Cardiac ventricle fibroblast (primary cell): Measurements from ENCODE around the gene DLEC1. TPM values are rescaled to one million over a fixed set of nuclear protein-coding genes. Genes with fewer than 3 reads are reported as not detected.

ENCODE experiments used
- total RNA-seq: library from RNA; depleted of rRNA; stranded (reverse); fragments of >200 nt; gene quantifications from 2 replicates; pipeline ENCODE4 v1.2.3, GENCODE V29; 2015

Gene DLEC1, protein sequence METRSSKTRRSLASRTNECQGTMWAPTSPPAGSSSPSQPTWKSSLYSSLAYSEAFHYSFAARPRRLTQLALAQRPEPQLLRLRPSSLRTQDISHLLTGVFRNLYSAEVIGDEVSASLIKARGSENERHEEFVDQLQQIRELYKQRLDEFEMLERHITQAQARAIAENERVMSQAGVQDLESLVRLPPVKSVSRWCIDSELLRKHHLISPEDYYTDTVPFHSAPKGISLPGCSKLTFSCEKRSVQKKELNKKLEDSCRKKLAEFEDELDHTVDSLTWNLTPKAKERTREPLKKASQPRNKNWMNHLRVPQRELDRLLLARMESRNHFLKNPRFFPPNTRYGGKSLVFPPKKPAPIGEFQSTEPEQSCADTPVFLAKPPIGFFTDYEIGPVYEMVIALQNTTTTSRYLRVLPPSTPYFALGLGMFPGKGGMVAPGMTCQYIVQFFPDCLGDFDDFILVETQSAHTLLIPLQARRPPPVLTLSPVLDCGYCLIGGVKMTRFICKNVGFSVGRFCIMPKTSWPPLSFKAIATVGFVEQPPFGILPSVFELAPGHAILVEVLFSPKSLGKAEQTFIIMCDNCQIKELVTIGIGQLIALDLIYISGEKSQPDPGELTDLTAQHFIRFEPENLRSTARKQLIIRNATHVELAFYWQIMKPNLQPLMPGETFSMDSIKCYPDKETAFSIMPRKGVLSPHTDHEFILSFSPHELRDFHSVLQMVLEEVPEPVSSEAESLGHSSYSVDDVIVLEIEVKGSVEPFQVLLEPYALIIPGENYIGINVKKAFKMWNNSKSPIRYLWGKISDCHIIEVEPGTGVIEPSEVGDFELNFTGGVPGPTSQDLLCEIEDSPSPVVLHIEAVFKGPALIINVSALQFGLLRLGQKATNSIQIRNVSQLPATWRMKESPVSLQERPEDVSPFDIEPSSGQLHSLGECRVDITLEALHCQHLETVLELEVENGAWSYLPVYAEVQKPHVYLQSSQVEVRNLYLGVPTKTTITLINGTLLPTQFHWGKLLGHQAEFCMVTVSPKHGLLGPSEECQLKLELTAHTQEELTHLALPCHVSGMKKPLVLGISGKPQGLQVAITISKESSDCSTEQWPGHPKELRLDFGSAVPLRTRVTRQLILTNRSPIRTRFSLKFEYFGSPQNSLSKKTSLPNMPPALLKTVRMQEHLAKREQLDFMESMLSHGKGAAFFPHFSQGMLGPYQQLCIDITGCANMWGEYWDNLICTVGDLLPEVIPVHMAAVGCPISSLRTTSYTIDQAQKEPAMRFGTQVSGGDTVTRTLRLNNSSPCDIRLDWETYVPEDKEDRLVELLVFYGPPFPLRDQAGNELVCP (N-terminal part only)
- 0.05 and 0.12 TPM in 2 replicates for total RNA-seq

GRCh38 chr3:38039101-38039898, at the start of gene DLEC1:
TSS of gene DLEC1 (plus strand) at chr3:38039208. CDS start at chr3:38039226, 18 bp downstream.

DNA sequence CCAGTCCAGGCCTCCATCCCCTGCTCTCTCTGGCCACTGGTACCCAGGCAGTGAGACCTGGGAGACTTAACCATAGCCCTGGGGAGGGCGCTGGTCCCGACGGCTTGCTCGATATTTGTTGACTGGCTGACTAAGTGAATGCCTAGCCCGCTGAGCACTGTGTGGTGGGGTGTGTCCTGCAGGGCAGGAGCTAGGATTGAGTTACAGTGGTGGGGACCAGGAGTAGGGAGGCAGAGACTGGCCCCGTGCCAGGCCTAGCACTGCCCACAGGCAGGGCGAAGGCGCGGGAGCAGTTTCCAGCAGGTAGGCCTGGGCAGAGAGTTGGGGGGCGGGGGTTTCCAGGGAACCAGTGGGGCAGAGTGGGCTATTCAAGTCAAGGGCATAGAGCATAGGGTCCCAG, 48.5 kb upstream of the DLEC1 start, which contains the start of gene VILL:
Gene VILL, plus strand, starts transcription at position 260 of the 400 bp plus-strand sequence. CDS start 2,887 bp downstream, outside the sequence.

GRCh38 chr3:38029400-38030125, 9.4 kb upstream of the DLEC1 start, which contains the start of gene PLCD1:
TSS of gene PLCD1 (minus strand) at chr3:38029642. CDS start at chr3:38029539, 103 bp downstream.

DNA sequence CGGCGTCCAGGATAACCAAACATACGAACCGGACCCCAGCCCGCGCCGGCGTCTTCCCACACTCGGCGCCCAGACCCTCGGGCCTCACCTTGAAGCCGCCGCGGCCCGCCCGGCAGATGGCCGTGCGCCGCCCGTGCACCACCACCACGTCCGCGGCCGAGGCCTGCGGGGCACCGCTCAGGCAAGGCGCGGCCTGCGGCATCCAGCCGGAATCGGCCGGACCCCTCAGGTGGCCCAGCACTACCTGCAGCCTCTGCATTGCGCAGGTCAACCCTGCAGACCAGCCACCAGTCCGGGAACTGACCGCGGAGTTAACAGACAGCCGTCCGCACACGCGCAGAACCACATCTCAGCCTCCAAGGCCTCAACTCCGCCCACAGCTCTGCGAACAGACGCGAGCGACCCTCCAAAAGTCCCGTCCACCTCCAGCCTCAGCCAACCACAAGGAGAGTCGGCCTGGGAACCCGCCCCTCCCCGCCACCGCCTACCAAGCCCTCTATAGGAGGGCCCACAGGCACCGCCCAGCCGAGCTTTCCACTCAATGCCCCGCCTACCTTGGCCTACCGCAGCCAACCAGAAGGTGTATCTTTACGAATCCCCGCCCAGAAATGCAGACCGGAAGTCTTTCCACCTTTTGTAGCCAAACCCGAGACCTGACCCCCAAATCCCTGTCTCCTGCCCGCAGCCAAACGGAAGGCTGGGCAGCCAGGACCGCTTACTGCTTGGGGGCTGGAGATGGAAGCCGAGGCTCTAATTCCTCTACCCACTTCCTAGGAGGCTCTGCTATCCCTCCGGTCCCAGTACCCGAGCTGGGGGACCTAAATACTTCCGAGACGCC, 98.0 kb downstream of the DLEC1 start, which contains the start of gene ACAA1:
Gene ACAA1, minus strand, starts transcription at position 351 of the 838 bp plus-strand sequence. Its CDS starts 92 bp downstream, at position 259.

DNA sequence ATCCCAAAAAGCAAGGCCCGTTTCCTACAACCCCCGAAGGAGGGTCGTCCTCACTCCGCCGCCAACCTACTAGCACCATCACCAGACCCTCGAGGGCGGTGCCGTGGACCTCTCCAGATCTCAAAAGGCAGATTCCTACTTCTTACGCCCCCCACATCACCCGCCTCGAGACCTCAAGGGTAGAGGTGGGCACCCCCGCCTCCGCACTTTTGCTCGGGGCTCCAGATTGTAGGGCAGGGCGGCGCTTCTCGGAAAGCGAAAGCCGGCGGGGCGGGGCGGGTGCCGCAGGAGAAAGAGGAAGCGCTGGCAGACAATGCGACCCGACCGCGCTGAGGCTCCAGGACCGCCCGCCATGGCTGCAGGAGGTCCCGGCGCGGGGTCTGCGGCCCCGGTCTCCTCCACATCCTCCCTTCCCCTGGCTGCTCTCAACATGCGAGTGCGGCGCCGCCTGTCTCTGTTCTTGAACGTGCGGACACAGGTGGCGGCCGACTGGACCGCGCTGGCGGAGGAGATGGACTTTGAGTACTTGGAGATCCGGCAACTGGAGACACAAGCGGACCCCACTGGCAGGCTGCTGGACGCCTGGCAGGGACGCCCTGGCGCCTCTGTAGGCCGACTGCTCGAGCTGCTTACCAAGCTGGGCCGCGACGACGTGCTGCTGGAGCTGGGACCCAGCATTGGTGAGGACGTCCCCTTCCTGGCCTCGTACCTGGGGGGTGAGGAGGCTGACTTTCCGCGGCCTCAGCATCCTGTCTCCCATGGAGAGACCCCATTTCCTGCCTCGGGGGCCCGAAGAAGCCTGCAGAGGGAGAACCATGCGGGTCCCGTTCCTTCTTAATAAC, 99.6 kb downstream of the DLEC1 start, which contains the start of gene MYD88:
Gene MYD88, plus strand, starts transcription at position 313 of the 842 bp plus-strand sequence. Its CDS starts 40 bp downstream, at position 353.

GRCh38 chr3:38164952-38165721, 126.1 kb downstream of the DLEC1 start, which contains the start of gene OXSR1:
TSS of gene OXSR1 (plus strand) at chr3:38165537. CDS start at chr3:38165877, 340 bp downstream.

Other genes with a start within 250 kb of the DLEC1 start
- gene CTDSPL, start 177.3 kb upstream of the DLEC1 start, total RNA-seq: 21.8 and 23.3 TPM in 2 replicates
- 7.2 and 12.9 TPM in 2 replicates for gene VILL, start 48.4 kb upstream of the DLEC1 start, total RNA-seq
- gene PLCD1, start 9.6 kb upstream of the DLEC1 start, total RNA-seq: 26.6 and 33.5 TPM in 2 replicates
- gene ACAA1, start 97.9 kb downstream of the DLEC1 start, total RNA-seq: 50.4 and 53.5 TPM in 2 replicates
- 27.7 and 33.1 TPM in 2 replicates for gene MYD88, start 99.5 kb downstream of the DLEC1 start, total RNA-seq
- gene OXSR1, start 126.3 kb downstream of the DLEC1 start, total RNA-seq: 16.1 and 18.4 TPM in 2 replicates
- gene SLC22A13, start 226.6 kb downstream of the DLEC1 start, total RNA-seq: not detected in 2 replicates
- not detected in 2 replicates for gene SLC22A14, start 243.1 kb downstream of the DLEC1 start, total RNA-seq